GM12873 (cell line): ENCODE results near the gene EIF5.
A peak's percentile ranks its signal among the peaks of the same experiment; 100 is the strongest.

Experiments
- CTCF ChIP-seq: IDR thresholded peaks from 2 replicates; pipeline ENCODE4 v1.5.1; 2012; ENCODE audit warnings: low read depth, mild to moderate bottlenecking, moderate library complexity, low read length, control low read depth; ENCODE audit not compliant: insufficient read depth; ENCODE audit errors: missing control alignments

Gene EIF5

GRCh38 chr14:103393676-103394626, 59.9 kb downstream of the EIF5 start:
- TF ChIP-seq CTCF, result peak; percentile 74
